GM12801 (cell line): ENCODE measurements around the gene LINS1.

ENCODE experiments used
- CTCF ChIP-seq: IDR thresholded peaks from one replicate; pipeline ENCODE4 v1.5.1; 2011; ENCODE audit warnings: control low read depth; ENCODE audit not compliant: insufficient read length; ENCODE audit errors: extremely low read depth

LINS1 gene

GRCh38 chr15:100638177-100638730, 36.3 kb upstream of the LINS1 start:
- TF ChIP-seq CTCF = no peak

DNA sequence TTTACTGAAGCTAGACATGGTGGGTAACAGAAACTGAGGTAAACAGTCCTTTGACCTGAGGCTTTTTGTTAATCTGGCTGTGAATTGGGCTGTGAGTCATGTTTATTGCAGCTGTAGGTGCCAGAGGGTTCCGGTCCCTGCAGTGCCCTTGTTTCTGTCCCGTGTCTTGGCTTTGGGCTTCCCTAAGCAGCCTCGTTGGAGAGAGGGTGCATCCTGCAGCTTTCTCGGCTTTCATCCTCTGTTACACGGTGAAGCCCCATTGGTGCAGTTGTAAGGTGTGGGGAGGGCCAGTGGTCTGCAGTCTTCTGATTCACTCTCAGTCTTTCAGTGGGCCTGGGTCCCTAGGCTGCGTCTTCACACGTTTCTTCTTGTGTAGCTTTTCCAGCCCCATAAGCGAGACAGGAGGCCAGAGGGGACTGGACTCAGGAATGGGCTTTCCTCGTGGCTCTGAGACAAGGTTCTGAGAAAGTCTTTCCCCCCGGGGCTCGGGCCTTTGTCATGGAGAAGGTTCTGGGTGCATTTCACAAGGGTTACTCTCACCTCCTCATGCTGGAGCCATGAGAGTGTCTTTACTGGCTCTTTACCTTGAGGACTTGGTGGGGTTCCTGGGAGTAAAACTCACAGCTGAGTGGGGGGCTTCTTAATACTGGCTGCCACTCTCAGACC, 33.6 kb upstream of the LINS1 start:
- TF ChIP-seq CTCF = no peak

DNA sequence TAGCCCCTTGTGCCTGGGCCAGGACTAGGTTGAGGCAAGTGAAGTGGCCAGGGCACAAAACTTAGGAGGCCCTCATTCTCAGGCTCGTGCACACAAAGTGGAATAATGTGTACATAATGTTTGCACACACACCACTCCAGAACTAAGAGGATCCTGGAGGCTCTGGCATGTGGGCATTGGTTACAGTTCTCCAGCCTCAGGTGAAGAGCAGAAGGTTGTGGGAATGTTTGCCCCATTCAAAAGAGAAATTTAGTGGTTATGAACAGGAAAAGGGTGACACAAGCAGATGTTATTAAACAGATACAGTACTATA, 31.7 kb upstream of the LINS1 start:
- TF ChIP-seq CTCF = no peak

DNA sequence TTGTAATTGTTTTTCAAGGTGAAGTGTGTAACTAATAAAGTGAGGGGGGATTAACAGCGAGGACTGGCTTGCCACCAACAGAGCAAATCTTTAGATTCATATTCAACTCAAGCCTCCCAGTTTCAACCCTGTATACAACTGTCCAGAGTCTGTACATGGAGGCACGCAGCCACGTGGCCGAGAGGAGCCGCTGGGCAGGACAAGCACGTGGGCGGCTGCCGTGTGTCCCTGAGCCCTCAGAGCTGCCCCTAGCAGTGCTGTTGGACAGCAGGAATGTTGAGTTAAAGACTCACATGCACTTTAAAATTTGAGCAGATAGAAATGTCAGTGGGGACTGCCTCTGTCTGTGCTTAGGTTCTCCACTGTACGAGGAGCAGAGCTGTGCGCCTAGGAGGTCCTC, 29.8 kb upstream of the LINS1 start:
- no peak for TF ChIP-seq CTCF

DNA sequence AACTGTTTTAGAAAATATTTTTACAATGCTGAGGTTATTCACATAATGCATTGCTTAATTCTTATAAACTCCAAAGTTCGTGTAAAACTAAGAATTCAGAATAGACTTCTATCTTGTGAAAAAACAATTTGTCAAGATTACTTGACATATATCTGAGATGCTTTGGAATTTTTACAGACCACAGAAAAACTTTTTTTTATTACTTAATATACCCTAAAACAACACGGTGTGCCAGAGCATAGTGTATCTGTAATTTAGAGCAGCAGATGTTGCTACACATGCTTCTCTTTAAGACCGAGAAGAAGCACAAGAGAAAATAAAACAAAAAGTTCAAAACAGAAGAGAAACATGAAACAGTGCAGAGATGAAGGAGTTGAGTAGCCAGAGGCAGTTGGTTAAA, 26.8 kb upstream of the LINS1 start:
- TF ChIP-seq CTCF = no peak

GRCh38 chr15:100627789-100628395, 25.9 kb upstream of the LINS1 start:
- no peak for TF ChIP-seq CTCF

GRCh38 chr15:100623301-100623700, 21.3 kb upstream of the LINS1 start:
- TF ChIP-seq CTCF = no peak
